Fibroblast of pulmonary artery (primary cell): Measurements from ENCODE around the gene ANKFY1.

ENCODE experiments used
- DNase-seq: peaks from one replicate; pipeline ENCODE4 v3.0.0-alpha.2; 2010; ENCODE audit warnings: low read depth
- H3K4me3 ChIP-seq: replicated peaks from 2 replicates; pipeline ENCODE4 v1.5.1; 2011; ENCODE audit warnings: low read depth, mild to moderate bottlenecking, control low read depth, low read length, moderate library complexity
- CTCF ChIP-seq: IDR thresholded peaks from 2 replicates; pipeline ENCODE4 v1.5.1; 2011; ENCODE audit warnings: mild to moderate bottlenecking, control low read depth, low read length, inconsistent platforms; ENCODE audit errors: missing control alignments

Gene ANKFY1

GRCh38 chr17:4166419-4166818, 97.4 kb downstream of the ANKFY1 start:
- H3K4me3 ChIP-seq, result no peak overlapping the region
- no peak for TF ChIP-seq CTCF
- DNase-seq, result no peak

- no peak for DNase-seq
- no peak for TF ChIP-seq CTCF
- H3K4me3 ChIP-seq, result no peak overlapping the region
Measured at GRCh38 chr17:4165301-4166010, 98.3 kb downstream of the ANKFY1 start.

GRCh38 chr17:4163951-4164350, 99.8 kb downstream of the ANKFY1 start:
- DNase-seq, result peak; percentile 59
- no peak overlapping the region for H3K4me3 ChIP-seq
- no peak for TF ChIP-seq CTCF

- no peak overlapping the region for H3K4me3 ChIP-seq
- TF ChIP-seq CTCF, result no peak
- DNase-seq, result no peak
Measured at GRCh38 chr17:4162775-4163466, 100.9 kb downstream of the ANKFY1 start.

- DNase-seq, result no peak
- H3K4me3 ChIP-seq, result no peak overlapping the region
- TF ChIP-seq CTCF, result no peak
Measured at GRCh38 chr17:4162321-4162720, 101.5 kb downstream of the ANKFY1 start.

- TF ChIP-seq CTCF, result no peak
- H3K4me3 ChIP-seq, result no peak overlapping the region
Measured at GRCh38 chr17:4161967-4162305, 101.8 kb downstream of the ANKFY1 start.

More at GRCh38 chr17:4161967-4162305, 101.8 kb downstream of the ANKFY1 start:
- no peak for DNase-seq
